Measurements from ENCODE around the gene DLG5. TPM values are rescaled to one million over a fixed set of nuclear protein-coding genes. Genes with fewer than 3 reads are reported as not detected.

The DLG5 gene
- total and polyA plus RNA-seq, 9 of the 15 experiments (the other 6 are each of a cell fraction or from before 2014, with no cell fraction given), result 1.4 to 26.8 (median 11.2) TPM

GRCh38 chr10:77911535-77912123 lies 14.9 kb downstream of the DLG5 start (continued):
- TF ChIP-seq, protein P1, sequence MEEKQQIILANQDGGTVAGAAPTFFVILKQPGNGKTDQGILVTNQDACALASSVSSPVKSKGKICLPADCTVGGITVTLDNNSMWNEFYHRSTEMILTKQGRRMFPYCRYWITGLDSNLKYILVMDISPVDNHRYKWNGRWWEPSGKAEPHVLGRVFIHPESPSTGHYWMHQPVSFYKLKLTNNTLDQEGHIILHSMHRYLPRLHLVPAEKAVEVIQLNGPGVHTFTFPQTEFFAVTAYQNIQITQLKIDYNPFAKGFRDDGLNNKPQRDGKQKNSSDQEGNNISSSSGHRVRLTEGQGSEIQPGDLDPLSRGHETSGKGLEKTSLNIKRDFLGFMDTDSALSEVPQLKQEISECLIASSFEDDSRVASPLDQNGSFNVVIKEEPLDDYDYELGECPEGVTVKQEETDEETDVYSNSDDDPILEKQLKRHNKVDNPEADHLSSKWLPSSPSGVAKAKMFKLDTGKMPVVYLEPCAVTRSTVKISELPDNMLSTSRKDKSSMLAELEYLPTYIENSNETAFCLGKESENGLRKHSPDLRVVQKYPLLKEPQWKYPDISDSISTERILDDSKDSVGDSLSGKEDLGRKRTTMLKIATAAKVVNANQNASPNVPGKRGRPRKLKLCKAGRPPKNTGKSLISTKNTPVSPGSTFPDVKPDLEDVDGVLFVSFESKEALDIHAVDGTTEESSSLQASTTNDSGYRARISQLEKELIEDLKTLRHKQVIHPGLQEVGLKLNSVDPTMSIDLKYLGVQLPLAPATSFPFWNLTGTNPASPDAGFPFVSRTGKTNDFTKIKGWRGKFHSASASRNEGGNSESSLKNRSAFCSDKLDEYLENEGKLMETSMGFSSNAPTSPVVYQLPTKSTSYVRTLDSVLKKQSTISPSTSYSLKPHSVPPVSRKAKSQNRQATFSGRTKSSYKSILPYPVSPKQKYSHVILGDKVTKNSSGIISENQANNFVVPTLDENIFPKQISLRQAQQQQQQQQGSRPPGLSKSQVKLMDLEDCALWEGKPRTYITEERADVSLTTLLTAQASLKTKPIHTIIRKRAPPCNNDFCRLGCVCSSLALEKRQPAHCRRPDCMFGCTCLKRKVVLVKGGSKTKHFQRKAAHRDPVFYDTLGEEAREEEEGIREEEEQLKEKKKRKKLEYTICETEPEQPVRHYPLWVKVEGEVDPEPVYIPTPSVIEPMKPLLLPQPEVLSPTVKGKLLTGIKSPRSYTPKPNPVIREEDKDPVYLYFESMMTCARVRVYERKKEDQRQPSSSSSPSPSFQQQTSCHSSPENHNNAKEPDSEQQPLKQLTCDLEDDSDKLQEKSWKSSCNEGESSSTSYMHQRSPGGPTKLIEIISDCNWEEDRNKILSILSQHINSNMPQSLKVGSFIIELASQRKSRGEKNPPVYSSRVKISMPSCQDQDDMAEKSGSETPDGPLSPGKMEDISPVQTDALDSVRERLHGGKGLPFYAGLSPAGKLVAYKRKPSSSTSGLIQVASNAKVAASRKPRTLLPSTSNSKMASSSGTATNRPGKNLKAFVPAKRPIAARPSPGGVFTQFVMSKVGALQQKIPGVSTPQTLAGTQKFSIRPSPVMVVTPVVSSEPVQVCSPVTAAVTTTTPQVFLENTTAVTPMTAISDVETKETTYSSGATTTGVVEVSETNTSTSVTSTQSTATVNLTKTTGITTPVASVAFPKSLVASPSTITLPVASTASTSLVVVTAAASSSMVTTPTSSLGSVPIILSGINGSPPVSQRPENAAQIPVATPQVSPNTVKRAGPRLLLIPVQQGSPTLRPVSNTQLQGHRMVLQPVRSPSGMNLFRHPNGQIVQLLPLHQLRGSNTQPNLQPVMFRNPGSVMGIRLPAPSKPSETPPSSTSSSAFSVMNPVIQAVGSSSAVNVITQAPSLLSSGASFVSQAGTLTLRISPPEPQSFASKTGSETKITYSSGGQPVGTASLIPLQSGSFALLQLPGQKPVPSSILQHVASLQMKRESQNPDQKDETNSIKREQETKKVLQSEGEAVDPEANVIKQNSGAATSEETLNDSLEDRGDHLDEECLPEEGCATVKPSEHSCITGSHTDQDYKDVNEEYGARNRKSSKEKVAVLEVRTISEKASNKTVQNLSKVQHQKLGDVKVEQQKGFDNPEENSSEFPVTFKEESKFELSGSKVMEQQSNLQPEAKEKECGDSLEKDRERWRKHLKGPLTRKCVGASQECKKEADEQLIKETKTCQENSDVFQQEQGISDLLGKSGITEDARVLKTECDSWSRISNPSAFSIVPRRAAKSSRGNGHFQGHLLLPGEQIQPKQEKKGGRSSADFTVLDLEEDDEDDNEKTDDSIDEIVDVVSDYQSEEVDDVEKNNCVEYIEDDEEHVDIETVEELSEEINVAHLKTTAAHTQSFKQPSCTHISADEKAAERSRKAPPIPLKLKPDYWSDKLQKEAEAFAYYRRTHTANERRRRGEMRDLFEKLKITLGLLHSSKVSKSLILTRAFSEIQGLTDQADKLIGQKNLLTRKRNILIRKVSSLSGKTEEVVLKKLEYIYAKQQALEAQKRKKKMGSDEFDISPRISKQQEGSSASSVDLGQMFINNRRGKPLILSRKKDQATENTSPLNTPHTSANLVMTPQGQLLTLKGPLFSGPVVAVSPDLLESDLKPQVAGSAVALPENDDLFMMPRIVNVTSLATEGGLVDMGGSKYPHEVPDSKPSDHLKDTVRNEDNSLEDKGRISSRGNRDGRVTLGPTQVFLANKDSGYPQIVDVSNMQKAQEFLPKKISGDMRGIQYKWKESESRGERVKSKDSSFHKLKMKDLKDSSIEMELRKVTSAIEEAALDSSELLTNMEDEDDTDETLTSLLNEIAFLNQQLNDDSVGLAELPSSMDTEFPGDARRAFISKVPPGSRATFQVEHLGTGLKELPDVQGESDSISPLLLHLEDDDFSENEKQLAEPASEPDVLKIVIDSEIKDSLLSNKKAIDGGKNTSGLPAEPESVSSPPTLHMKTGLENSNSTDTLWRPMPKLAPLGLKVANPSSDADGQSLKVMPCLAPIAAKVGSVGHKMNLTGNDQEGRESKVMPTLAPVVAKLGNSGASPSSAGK (IDR thresholded peaks at IDR 0.05), result no peak; the same call in 1 of the 2 replicates
- TF ChIP-seq, protein P2, sequence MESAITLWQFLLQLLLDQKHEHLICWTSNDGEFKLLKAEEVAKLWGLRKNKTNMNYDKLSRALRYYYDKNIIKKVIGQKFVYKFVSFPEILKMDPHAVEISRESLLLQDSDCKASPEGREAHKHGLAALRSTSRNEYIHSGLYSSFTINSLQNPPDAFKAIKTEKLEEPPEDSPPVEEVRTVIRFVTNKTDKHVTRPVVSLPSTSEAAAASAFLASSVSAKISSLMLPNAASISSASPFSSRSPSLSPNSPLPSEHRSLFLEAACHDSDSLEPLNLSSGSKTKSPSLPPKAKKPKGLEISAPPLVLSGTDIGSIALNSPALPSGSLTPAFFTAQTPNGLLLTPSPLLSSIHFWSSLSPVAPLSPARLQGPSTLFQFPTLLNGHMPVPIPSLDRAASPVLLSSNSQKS (CRISPR knock-in tag; IDR thresholded peaks at IDR 0.05), result peak; percentile 31; the same call in 1 of the 2 replicates
- TF ChIP-seq HDAC1 (IDR thresholded peaks at IDR 0.05), result peak in 1 of 2 experiments; percentile 38; a peak in 1 of 4 replicates
- peak; percentile 81; the same call in 1 of the 2 replicates for TF ChIP-seq NBN (IDR thresholded peaks at IDR 0.05; ENCODE audit: low read depth)
- TF ChIP-seq ZNF23 (CRISPR knock-in tag; IDR thresholded peaks at IDR 0.05), result no peak
- 0 out of 2 replicates have a peak, but pooled peaks have one; percentile 29 for TF ChIP-seq STAT5A (IDR thresholded peaks at IDR 0.05; ENCODE audit: borderline replicate concordance, low read length)
- TF ChIP-seq ZNF253 (CRISPR knock-in tag; conservative IDR thresholded peaks at IDR 0.05), result no peak
- TF ChIP-seq ZBTB17 (CRISPR knock-in tag; IDR thresholded peaks at IDR 0.05), result peak; percentile 82
- TF ChIP-seq ESRRA (IDR thresholded peaks at IDR 0.05; ENCODE audit: borderline replicate concordance, low read depth), result 0 out of 2 replicates have a peak, but pooled peaks have one; percentile 12
- no peak for TF ChIP-seq BMI1 (IDR thresholded peaks at IDR 0.05; ENCODE audit: low read length)
- TF ChIP-seq TCF3 (CRISPR knock-in tag; IDR thresholded peaks at IDR 0.05), result peak; percentile 22; the same call in 1 of the 2 replicates
- TF ChIP-seq POLR2H (tag; IDR thresholded peaks at IDR 0.05; ENCODE audit: low read depth), result no peak
- TF ChIP-seq ZNF589 (CRISPR knock-in tag; IDR thresholded peaks at IDR 0.05; ENCODE audit: low read depth), result peak; percentile 93
- TF ChIP-seq SMAD2 (IDR thresholded peaks at IDR 0.05; ENCODE audit: low read depth, low read length), result no peak
- 0 out of 2 replicates have a peak, but pooled peaks have one; percentile 38 for TF ChIP-seq MTA1 (IDR thresholded peaks at IDR 0.05; ENCODE audit: borderline replicate concordance)
- TF ChIP-seq HDAC8 (tag; IDR thresholded peaks at IDR 0.05), result no peak
- TF ChIP-seq RBM15 (IDR thresholded peaks at IDR 0.05; ENCODE audit: insufficient read depth, low read length), result no peak
